ENCODE measurements around the gene MB21D2. TPM values are rescaled to one million over a fixed set of nuclear protein-coding genes. Genes with fewer than 3 reads are reported as not detected.

MB21D2 gene
- total RNA-seq, 1 experiment from 2014 or later, result 20.4 TPM

- no peak overlapping the region for H3K4me3 ChIP-seq
- peaks cover 8% of the 10 kb centered on the region for H3K4me1 ChIP-seq
- no peak for DNase-seq
- no peaks in the 10 kb centered on the region for H3K27me3 ChIP-seq
- H3K36me3 ChIP-seq, result no peaks in the 10 kb centered on the region
- no peaks in the 10 kb centered on the region for H3K9me3 ChIP-seq (replicated peaks)
- no peak overlapping the region for H3K27ac ChIP-seq
Measured at GRCh38 chr3:192931825-192932224, 14.2 kb upstream of the MB21D2 start.

- no peak for DNase-seq
- H3K4me3 ChIP-seq, result no peak overlapping the region
- no peaks in the 10 kb centered on the region for H3K27me3 ChIP-seq
- no peaks in the 10 kb centered on the region for H3K9me3 ChIP-seq (replicated peaks)
- no peak overlapping the region for H3K27ac ChIP-seq
- H3K4me1 ChIP-seq, result peaks cover 8% of the 10 kb centered on the region
- H3K36me3 ChIP-seq, result no peaks in the 10 kb centered on the region
Measured at GRCh38 chr3:192930577-192930976, 12.9 kb upstream of the MB21D2 start.

DNA sequence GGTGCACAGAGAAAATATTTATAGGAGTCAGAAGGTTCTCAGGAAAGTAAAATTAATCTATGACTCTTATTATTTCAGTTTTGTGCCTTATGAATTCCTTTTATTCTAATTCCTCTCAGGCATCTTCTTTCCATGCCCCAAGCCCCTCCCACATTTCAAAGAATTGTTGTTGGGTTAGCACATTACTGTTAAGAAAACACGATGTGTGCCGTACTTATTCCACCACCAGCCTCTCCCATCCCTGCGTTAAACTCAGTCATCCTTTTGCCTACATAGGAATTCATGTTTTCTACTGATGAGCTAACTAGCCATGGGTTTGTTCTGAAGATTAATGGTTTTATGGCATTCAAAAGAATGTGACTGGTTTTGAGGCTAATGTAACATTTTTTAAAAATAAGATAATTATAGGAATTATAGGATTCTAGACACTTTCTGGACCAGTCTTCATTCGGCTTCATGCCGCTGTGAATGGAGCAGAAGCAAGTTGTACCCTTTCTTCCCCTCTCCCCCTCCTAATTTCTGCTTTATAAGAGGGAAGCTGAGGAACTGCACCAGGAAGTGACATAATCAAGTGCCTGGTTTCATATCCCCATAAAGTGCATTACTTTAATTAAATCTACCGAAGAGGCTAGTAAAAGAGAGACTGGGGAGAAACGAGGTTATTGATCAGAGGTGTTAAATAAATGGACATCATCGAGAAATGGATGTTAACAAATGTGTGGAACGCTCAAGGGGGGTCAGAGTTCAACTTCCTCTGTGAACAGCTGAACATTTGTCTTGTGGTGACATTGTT is 12.3 kb upstream of the MB21D2 start:
- H3K36me3 ChIP-seq, result no peaks in the 10 kb centered on the region
- H3K27ac ChIP-seq, result no peak overlapping the region
- H3K4me1 ChIP-seq, result peaks cover 8% of the 10 kb centered on the region
- H3K27me3 ChIP-seq, result no peaks in the 10 kb centered on the region
- H3K4me3 ChIP-seq, result no peak overlapping the region
- no peaks in the 10 kb centered on the region for H3K9me3 ChIP-seq (replicated peaks)
- no peak for DNase-seq

DNA sequence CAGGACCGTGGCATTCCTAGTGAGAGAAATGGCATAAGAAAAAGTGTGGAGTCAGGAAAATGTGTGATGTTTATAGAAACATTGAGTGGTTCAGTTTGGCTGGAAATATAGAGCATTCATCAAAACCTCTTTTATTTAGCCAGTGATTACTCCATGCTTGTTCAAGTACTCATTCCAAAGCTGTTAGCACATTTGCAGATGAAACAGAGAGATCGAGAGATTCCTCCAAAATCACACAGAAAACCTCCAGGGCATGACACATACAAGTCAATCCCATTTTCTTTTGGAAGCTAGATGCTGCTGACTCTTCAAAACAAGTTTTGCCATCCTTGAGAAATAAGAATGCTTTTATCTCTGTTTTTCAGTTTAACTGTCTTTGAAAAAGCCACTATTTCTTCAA is 11.5 kb upstream of the MB21D2 start:
- H3K9me3 ChIP-seq (replicated peaks), result no peaks in the 10 kb centered on the region
- H3K36me3 ChIP-seq, result no peaks in the 10 kb centered on the region
- H3K4me3 ChIP-seq, result no peak overlapping the region
- no peaks in the 10 kb centered on the region for H3K27me3 ChIP-seq
- no peak overlapping the region for H3K27ac ChIP-seq
- DNase-seq, result no peak
- H3K4me1 ChIP-seq, result peaks cover 8% of the 10 kb centered on the region

DNA sequence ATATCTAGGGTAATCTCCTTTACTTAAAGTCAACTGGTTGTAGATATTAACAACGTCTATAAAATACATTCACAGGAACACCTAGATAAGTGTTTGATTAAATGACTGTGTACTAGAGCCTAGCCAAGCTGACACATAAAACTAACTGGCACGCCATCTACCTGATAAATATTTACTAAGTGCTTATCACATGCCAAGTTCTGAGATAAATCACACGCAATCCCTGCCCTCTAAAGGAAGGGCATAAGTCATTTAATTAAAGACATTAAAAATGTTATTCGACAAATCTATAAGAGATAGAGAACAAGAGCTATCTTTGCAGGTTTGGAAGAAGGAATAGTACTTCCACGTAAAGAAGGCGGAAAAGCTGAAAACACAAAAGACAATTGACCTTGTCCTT is 11.1 kb upstream of the MB21D2 start:
- Histone ChIP-seq H3K9me3 (replicated peaks) (no peaks in the 10 kb centered on the region), H3K4me1 (peaks cover 8% of the 10 kb centered on the region), H3K4me3 (no peak overlapping the region), H3K27ac (no peak overlapping the region), H3K27me3 (no peaks in the 10 kb centered on the region), H3K36me3 (no peaks in the 10 kb centered on the region)
- no peak for DNase-seq

DNA sequence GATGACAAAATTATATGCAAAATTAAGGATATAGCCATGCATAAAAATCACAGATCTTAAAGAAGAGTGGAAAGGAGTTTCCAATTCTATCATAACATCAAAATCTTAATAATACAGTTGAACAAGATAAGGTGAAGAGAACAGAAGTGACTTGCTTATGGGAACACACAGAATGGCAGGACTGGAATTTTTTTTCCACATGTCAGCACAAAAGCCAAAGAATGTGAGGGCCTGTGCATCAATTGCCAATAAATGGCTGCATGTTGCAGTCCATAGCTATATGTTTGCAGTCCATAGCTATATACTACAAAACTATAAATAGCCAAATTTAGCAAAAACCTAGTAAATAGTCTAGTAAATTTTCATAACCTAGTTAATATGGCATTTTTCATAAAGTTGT is 10.4 kb upstream of the MB21D2 start:
- Histone ChIP-seq H3K27me3 (no peaks in the 10 kb centered on the region), H3K36me3 (no peaks in the 10 kb centered on the region), H3K4me1 (peaks cover 8% of the 10 kb centered on the region), H3K9me3 (replicated peaks) (no peaks in the 10 kb centered on the region), H3K4me3 (no peak overlapping the region), H3K27ac (no peak overlapping the region)
- DNase-seq, result no peak

- no peaks in the 10 kb centered on the region for H3K27me3 ChIP-seq
- no peak overlapping the region for H3K27ac ChIP-seq
- no peak for DNase-seq
- H3K9me3 ChIP-seq (replicated peaks), result no peaks in the 10 kb centered on the region
- no peak overlapping the region for H3K4me3 ChIP-seq
- H3K36me3 ChIP-seq, result no peaks in the 10 kb centered on the region
- peaks cover 8% of the 10 kb centered on the region for H3K4me1 ChIP-seq
Measured at GRCh38 chr3:192927016-192927415, 9.4 kb upstream of the MB21D2 start.

- DNase-seq, result no peak
- Histone ChIP-seq H3K36me3 (no peaks in the 10 kb centered on the region), H3K4me1 (peaks cover 14% of the 10 kb centered on the region), H3K4me3 (no peak overlapping the region), H3K27me3 (no peaks in the 10 kb centered on the region), H3K27ac (no peak overlapping the region), H3K9me3 (replicated peaks) (no peaks in the 10 kb centered on the region)
Measured at GRCh38 chr3:192923731-192924130, 6.1 kb upstream of the MB21D2 start.

- Histone ChIP-seq H3K36me3 (no peaks in the 10 kb centered on the region), H3K4me1 (peaks cover 17% of the 10 kb centered on the region), H3K4me3 (no peak overlapping the region), H3K27ac (no peak overlapping the region), H3K27me3 (no peaks in the 10 kb centered on the region), H3K9me3 (replicated peaks) (no peaks in the 10 kb centered on the region)
- no peak for DNase-seq
Measured at GRCh38 chr3:192921793-192922192, 4.1 kb upstream of the MB21D2 start.

DNA sequence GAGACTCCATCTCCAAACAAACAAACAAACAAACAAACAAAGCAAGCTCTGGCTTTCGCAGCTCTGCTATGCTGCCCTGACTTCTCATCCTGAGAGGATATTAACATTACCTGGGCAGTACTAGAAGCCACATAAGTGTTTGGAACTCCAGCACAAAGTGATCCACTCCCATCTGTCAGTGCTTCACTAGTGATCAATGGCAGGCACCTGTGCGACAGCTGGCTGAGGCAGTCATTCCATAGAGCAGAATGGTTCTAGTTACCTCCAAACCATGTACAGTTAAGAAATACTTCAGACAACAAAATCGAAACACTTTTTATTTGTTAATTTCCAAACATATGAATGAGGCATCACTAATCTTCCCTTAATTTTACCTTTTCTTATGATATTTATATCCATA is 2.8 kb upstream of the MB21D2 start:
- Histone ChIP-seq H3K27me3 (no peaks in the 10 kb centered on the region), H3K9me3 (replicated peaks) (no peaks in the 10 kb centered on the region), H3K36me3 (no peaks in the 10 kb centered on the region), H3K4me1 (peaks cover 20% of the 10 kb centered on the region), H3K4me3 (no peak overlapping the region), H3K27ac (peak overlapping the region; percentile 23)
- peak; percentile 52 to 73 for DNase-seq

DNA sequence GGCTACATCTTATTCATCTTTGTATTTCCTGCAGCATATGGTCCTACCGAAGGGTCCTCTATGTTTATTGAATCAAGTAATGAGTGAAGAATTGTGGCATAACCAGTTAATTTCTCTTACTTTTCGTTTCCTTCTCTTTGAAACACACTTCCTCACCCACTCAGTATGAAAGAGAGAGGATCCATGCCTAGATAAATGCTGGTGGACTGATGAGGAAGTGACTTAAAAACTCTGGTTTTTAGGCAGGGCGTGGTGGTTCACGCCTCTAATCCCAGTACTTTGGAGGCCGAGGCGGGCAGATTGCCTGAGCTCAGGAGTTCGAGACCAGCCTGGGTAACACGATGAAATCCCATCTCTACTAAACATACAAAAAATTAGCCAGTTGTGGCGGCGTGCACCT is 2.2 kb upstream of the MB21D2 start:
- H3K4me3 ChIP-seq, result no peak overlapping the region
- no peaks in the 10 kb centered on the region for H3K9me3 ChIP-seq (replicated peaks)
- H3K4me1 ChIP-seq, result peaks cover 25% of the 10 kb centered on the region
- H3K36me3 ChIP-seq, result no peaks in the 10 kb centered on the region
- no peak overlapping the region for H3K27ac ChIP-seq
- no peak for DNase-seq
- no peaks in the 10 kb centered on the region for H3K27me3 ChIP-seq

- H3K27ac ChIP-seq, result peak overlapping the region; percentile 70
- no peaks in the 10 kb centered on the region for H3K9me3 ChIP-seq (replicated peaks)
- peaks cover 33% of the 10 kb centered on the region for H3K4me1 ChIP-seq
- no peak for DNase-seq
- H3K4me3 ChIP-seq, result peak overlapping the region; percentile 82
- no peaks in the 10 kb centered on the region for H3K27me3 ChIP-seq
- H3K36me3 ChIP-seq, result no peaks in the 10 kb centered on the region
Measured at GRCh38 chr3:192918275-192918588, 576 bp upstream of the MB21D2 start.

DNA sequence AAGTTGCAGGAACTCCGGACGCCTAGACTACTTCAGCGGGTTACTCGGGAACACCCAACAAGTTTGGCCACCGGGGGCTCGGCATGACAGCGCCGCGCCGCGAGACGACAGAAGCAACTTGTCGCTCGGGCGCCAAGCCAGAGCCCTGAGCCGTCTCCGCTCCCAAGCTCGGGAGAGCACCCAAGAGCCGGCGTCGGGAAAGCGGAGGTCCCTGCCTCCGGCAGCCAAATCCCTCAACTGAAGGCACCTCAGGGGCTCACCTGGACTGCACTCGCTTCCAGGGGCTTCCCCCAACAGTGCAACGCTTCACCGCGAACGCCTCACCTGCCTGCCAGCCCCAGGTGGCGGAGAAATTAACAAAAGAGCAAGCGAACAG is 640 bp downstream of the MB21D2 start:
- DNase-seq, result peak; percentile 65 to 77
- no peaks in the 10 kb centered on the region for H3K9me3 ChIP-seq (replicated peaks)

GRCh38 chr3:192916371-192917027 is 1.2 kb downstream of the MB21D2 start:
- DNase-seq, result peak; percentile 31 to 47
- peak overlapping the region; percentile 82 for H3K4me3 ChIP-seq
- H3K4me1 ChIP-seq, result peaks cover 33% of the 10 kb centered on the region
- H3K27me3 ChIP-seq, result no peaks in the 10 kb centered on the region
- H3K9me3 ChIP-seq (replicated peaks), result no peaks in the 10 kb centered on the region
- H3K27ac ChIP-seq, result peak overlapping the region; percentile 70
- H3K36me3 ChIP-seq, result no peaks in the 10 kb centered on the region

More for the DNA sequence above, 640 bp downstream of the MB21D2 start:
- peak overlapping the region; percentile 70 for H3K27ac ChIP-seq
- peak overlapping the region; percentile 82 for H3K4me3 ChIP-seq
- H3K4me1 ChIP-seq, result peaks cover 33% of the 10 kb centered on the region
- H3K27me3 ChIP-seq, result no peaks in the 10 kb centered on the region
- H3K36me3 ChIP-seq, result no peaks in the 10 kb centered on the region

GRCh38 chr3:192915722-192916121 is 1.9 kb downstream of the MB21D2 start:
- no peak for DNase-seq
- H3K27ac ChIP-seq, result no peak overlapping the region
- no peaks in the 10 kb centered on the region for H3K27me3 ChIP-seq
- peak overlapping the region; percentile 82; the same call in 1 of the 2 replicates for H3K4me3 ChIP-seq
- no peaks in the 10 kb centered on the region for H3K36me3 ChIP-seq
- H3K9me3 ChIP-seq (replicated peaks), result no peaks in the 10 kb centered on the region
- H3K4me1 ChIP-seq, result peaks cover 30% of the 10 kb centered on the region

GRCh38 chr3:192915304-192915703 is 2.4 kb downstream of the MB21D2 start:
- Histone ChIP-seq H3K4me3 (no peak overlapping the region; the same call in 1 of the 2 replicates), H3K27me3 (no peaks in the 10 kb centered on the region), H3K36me3 (no peaks in the 10 kb centered on the region), H3K9me3 (replicated peaks) (no peaks in the 10 kb centered on the region), H3K4me1 (peaks cover 26% of the 10 kb centered on the region), H3K27ac (no peak overlapping the region)
- DNase-seq, result peak; percentile 44 to 62

Data from SJCRH30 (cell line).